HG03442 (cell line): ENCODE results near the gene NPHP1.
"Not testable (repeated sequence)": the region's sequence is repeated elsewhere in the genome, so short reads cannot be mapped to it uniquely, and the experiment has no call there.

Experiments
- ATAC-seq: cut with Tn5 transposase; IDR thresholded peaks from one replicate; pipeline ENCODE4 v1.9.1; 2021; ENCODE audit warnings: mild to moderate bottlenecking, moderate library complexity; ENCODE audit not compliant: unreplicated experiment

The NPHP1 gene

GRCh38 chr2:110204408-110205385 lies at the start of gene NPHP1:
TSS of gene NPHP1 (minus strand) at chr2:110205013. CDS start at chr2:110204968, 45 bp downstream.
- ATAC-seq: peak; percentile 91

DNA sequence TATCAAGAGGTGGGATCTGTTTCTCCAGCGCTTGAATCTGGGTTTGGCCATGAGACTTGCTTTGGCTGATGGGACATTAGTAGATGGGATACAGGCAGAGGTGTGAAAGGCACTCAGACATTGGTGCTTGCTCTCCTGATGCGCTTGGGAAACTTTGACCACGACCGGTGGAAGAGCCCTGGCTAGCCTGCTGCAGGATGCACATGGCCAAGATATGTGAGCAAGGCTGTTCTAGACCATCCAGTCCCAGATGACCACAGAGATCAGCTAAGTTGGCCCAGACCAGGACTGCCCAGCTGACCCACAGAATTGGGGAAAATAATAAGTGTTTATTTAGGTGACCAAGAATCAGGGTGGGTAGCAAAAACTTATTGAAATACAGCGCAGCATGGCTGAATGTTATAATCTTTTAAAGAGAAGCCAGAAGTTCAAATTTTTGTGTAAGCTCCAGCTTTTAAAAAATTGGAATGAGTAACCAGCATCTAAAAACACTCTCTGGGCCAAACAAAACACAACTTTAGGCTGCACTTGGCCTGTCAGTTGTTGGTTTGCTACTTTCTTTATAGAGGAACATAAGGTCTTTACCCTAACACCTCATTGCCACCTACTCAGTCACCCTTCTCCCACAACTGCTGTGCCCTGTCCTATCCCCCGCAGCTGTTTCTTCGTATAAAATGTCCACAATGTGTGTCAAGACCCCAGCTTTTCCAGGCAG lies 43.4 kb upstream of the NPHP1 start:
- not testable (repeated sequence) for ATAC-seq

DNA sequence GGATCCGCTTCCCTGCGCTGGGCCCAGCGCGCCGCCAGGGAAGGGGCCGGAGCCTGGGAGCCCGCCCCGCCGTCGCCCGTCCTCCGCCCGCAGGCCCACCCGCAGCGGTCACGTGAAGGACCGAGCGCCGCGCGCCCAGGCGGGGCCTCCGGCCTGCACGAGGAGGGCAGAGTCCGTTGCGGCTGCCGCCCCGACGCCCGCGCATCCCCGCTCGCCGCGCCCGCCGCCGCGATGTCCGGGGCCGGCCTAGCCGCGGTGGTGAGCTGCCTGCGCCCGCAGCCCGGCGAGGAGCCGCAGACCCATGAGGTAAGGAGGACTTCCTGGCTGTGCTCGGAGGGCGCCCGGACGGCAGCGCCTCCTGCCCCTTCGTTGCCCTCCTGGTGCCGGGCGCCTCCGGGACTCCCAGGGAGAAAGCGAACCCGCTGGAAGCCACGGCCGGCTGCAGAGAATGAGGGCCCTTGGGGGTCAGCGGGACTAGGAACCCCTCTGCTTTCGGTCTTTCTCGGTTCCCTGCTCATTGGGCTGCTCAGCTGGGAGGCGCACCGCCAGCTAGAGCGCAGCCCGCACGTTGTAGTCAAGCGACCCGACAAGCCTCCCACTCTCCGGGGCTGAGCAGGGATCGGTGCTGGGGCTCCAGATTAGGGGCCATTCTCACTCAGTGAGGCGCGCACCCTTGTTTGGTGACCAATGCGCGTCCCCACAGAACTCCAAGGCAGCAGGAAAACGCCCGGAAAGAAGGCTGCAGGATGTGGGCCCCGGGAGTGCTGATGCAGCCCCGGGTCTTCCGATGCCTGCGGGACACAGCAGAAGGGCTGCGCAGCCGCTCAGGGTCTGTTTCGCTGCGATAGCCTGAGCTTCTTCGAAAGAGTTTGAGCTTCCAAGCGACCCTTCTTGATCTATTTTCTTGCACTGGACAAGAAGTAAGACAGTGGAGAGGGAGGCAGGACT lies 40.9 kb upstream of the NPHP1 start:
- ATAC-seq: not testable (repeated sequence)

DNA sequence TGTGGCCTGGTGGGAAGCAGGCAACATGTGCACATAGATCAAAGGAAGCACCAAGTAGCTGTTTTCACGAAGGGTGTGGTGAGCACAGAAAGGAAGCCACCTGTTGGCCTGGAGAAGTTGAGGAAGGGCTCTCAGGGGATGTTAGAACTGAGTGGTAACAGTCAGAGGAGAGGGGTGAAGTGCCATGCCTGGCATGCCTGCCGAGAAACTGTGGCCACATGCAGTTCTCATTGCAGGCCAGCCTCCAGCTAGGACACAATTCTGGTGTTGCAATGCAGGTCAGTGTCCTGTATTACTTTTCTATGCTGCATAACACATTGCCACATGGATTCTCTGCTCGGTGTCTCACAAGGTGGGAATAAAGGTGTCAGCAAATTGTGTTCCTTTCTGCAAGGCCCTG lies 38.5 kb upstream of the NPHP1 start:
- ATAC-seq: not testable (repeated sequence)

- ATAC-seq: not testable (repeated sequence)
These were observed 29.7 kb upstream of the NPHP1 start for GRCh38 chr2:110234514-110234913.

- not testable (repeated sequence) for ATAC-seq
These were observed 25.1 kb upstream of the NPHP1 start for GRCh38 chr2:110229886-110230285.

DNA sequence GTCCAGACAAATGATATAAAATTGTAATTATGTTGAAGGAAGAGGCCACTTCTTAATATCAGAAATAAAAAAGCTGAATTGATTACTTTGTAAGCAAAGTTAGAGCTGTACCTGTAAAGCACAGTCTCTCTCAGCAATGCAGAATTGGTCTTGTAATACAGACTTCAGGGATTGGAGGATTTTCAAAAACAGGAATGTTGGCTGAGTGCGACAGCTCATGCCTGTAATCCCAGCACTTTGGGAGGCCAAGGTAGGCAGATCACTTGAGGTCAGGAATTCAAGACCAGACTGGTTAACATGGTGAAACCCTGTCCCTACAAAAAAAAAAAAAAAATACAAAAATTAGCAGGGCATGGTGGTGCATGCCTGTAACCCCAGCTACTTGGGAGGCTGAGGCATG lies 17.8 kb upstream of the NPHP1 start:
- ATAC-seq: not testable (repeated sequence)

DNA sequence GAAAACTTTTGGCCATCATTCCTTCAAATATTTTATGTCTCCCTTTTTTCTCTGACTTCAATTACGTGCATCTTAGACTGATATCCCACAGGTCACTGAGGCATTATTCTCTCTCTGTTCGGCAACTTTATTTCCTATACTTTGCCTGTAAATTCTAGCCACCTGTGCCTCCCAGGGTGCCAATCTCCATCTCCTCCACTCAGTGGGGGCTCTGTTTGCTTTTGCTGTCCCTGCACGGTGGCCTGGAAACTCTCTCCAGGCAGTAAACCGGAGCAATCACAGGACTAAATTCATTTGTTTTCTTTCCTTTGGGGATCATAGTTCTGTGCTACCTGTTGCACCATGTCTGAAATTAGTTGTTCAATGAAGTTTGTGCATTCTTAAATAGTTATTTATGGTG lies 17.1 kb upstream of the NPHP1 start:
- ATAC-seq: no peak

DNA sequence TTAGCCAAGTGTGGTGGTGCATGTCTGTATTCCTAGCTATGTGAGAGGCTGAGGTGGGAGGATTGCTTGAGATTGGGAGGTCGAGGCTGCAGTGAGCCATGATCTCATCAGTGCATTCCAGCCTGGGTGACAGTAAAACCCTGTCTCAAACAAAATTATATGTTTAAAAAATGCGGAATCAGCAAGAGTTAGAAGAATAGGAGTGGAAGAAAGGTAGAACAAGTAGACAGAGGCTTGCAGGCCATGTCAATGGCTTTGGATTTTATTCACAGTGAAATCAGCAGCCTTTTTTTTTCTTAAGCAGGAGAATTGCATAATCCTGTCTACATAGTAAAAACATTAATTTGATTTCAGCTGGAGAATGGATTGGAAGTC lies 15.4 kb upstream of the NPHP1 start:
- no peak for ATAC-seq

- no peak for ATAC-seq
These were observed 14.8 kb upstream of the NPHP1 start for GRCh38 chr2:110219496-110220189.

- ATAC-seq: not testable (repeated sequence)
These were observed 14.1 kb upstream of the NPHP1 start for GRCh38 chr2:110218889-110219288.

DNA sequence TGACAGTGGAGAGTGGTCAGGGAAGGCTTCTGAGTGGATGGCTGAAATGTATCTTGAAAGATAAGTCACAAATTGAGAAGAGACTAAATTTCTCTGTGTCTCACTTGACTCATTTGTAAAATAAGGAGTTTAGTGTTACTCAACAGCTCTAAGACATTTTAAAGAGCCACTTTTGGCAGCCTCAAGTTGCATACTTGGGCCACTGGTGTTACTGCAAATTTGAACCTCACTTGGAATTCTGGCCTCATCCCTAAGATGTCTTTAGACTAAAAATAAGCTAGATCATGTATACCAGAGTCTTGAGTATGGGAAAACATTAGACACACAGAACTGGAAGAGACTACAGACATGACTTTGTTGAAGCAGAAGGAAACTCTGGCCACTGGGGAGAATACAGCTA lies 12.0 kb upstream of the NPHP1 start:
- no peak for ATAC-seq

DNA sequence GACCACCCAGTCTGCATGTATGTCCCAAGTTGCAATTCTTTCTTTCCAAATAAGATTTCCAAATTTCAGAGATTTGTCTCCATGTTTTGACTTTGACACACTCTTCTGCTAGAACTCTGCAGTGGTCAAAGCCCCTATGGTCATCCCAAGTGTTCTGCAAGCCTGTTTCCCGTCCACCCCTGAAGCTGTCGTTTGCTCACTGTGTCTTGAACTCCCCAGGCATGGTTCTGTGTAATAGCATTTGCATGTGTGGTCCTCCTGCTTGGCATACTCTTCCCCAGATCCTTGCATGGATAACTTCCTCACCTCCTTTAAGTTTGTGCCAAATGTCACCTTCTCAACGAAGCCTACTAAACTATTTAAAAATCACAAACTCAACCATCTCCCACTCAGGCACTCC lies 11.4 kb upstream of the NPHP1 start:
- no peak for ATAC-seq

- no peak for ATAC-seq
These were observed 10.8 kb upstream of the NPHP1 start for GRCh38 chr2:110215566-110216158.

DNA sequence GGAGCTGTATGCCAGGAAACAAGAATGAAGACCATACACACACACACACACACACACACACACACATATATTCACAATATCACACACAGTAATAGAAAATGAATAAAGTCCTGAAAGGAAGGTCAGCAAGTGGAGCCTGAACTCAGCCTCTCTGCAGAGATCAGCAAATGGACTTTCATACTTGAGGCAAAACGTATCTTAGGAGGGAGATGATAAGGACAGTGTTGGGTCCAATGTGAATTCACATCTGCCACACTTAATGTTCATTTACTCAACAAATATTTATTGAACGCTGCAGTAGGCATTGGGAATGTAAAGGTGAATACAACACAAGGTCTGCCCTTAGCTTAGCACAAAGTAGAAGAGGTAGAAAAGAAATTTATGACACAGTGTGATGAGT lies 10.3 kb upstream of the NPHP1 start:
- ATAC-seq: no peak

DNA sequence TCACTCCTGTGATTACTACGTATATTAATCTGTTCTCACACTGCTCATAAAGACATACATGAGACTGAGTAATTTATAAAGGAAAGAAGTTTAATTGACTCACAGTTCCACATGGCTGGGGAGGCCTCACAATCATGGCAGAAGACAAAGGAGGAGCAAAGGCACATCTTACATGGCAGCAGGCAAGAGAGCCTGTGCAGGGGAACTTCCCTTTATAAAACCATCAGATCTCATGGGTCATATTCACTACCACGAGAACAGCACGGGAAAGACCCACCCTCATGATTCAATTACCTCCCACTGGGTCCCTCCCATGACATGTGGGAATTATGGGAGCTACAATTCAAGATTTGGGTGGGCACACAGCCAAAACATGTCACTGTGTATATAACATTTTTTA lies 8.7 kb upstream of the NPHP1 start:
- ATAC-seq: not testable (repeated sequence)

GRCh38 chr2:110211938-110212858 lies 7.4 kb upstream of the NPHP1 start, which contains the start of gene MTLN:
TSS of gene MTLN (minus strand) at chr2:110212547. CDS start at chr2:110212525, 22 bp downstream.
- ATAC-seq: peak; percentile 72

GRCh38 chr2:110205660-110206455 lies 1.0 kb upstream of the NPHP1 start:
- ATAC-seq: no peak
